Colonic mucosa (tissue), 4 donors: ENCODE measurements around the gene NR2E1. TPM values are rescaled to one million over a fixed set of nuclear protein-coding genes. Genes with fewer than 3 reads are reported as not detected.

Experiments
- DNase-seq: peaks from one replicate; pipeline ENCODE4 v3.0.0-alpha.2; 2020
- H3K27ac ChIP-seq: fragments of 200-600 bp; one replicate; pipeline ENCODE4 v1.8.0; 2021
- H3K27me3 ChIP-seq: fragments of 200-600 bp; one replicate; pipeline ENCODE4 v1.8.0; 2021
- H3K36me3 ChIP-seq: fragments of 200-600 bp; one replicate; pipeline ENCODE4 v1.8.0; 2021
- H3K4me1 ChIP-seq: fragments of 200-600 bp; one replicate; pipeline ENCODE4 v1.8.0; 2021; ENCODE audit warnings: mild to moderate bottlenecking
- H3K4me3 ChIP-seq: fragments of 200-600 bp; one replicate; pipeline ENCODE4 v1.8.0; 2021
- H3K9ac ChIP-seq, 2 donors: one replicate each; pipeline ENCODE4 v1.7.0; 2013; ENCODE audit warnings: control low read depth in 2 of 2, low read depth in 2 of 2, low read length in 2 of 2
- H3K9me3 ChIP-seq: fragments of 200-600 bp; one replicate; pipeline ENCODE4 v1.8.0; 2021
- CTCF ChIP-seq: fragments of 200-600 bp; IDR thresholded peaks from one replicate; pipeline ENCODE4 v1.8.0; 2022; ENCODE audit warnings: antibody characterized with exemption, mild to moderate bottlenecking
- intact Hi-C: fragments of 100-400 bp; cut with DNase I; formaldehyde crosslinking; loops from one replicate; pipeline ENCODE4 v1.14.1; 2022
- total RNA-seq, 2 donors: library from RNA; stranded (reverse); fragmentation: NEBNext Ultra II Directional in 1 of 2; extraction: Animal tissue kit (Norgen Biotek cat#: 25700) in 1 of 2; gene quantifications; one replicate each; pipeline ENCODE4 v1.2.1, GENCODE V29; 2021
- donor health status: healthy.
- donor health status: DM: no; HTN: no; CAD: no.
- donor health status: DM: no; HTN: no; CAD: no.

Gene NR2E1
- total RNA-seq: not detected

- peaks cover 99% of the 10 kb centered on the region for H3K27me3 ChIP-seq
- intact Hi-C loops: loop anchor here (5.0 kb wide), 1 partner anchor 54 kb away; no protein-coding TSS in a partner anchor
- H3K9me3 ChIP-seq: no peaks in the 10 kb centered on the region
- peaks cover 19% of the 10 kb centered on the region for H3K4me1 ChIP-seq
- no peak within 1 kb of the TSS for H3K9ac ChIP-seq
- DNase-seq: no peak
- no peak for TF ChIP-seq CTCF
- H3K4me3 ChIP-seq: no peak within 1 kb of the TSS
- no peaks in the 10 kb centered on the region for H3K36me3 ChIP-seq
- H3K27ac ChIP-seq: no peak within 1 kb of the TSS
Measured at GRCh38 chr6:108165714-108166663, at the start of gene NR2E1. NR2E1 (plus strand) TSS chr6:108166022; CDS start chr6:108166766, 744 bp downstream.

GRCh38 chr6:108116546-108117426, 49.0 kb upstream of the NR2E1 start:
- intact Hi-C loops: loop anchor here (10.0 kb wide), 1 partner anchor 378 kb away; no protein-coding TSS in a partner anchor
- H3K27ac ChIP-seq: no peak overlapping the region
- H3K9me3 ChIP-seq: no peaks in the 10 kb centered on the region
- no peak for TF ChIP-seq CTCF
- DNase-seq: no peak
- H3K36me3 ChIP-seq: no peaks in the 10 kb centered on the region
- no peak overlapping the region for H3K9ac ChIP-seq
- H3K27me3 ChIP-seq: peaks cover 70% of the 10 kb centered on the region
- peaks cover 26% of the 10 kb centered on the region for H3K4me1 ChIP-seq
- H3K4me3 ChIP-seq: peak overlapping the region; percentile 47

- intact Hi-C loops: loop anchor here (10.0 kb wide), 1 partner anchor 377 kb away; no protein-coding TSS in a partner anchor
- Histone ChIP-seq H3K9ac (peak overlapping the region in 1 of 2 donors; percentile 66), H3K9me3 (no peaks in the 10 kb centered on the region), H3K4me1 (peaks cover 26% of the 10 kb centered on the region), H3K36me3 (no peaks in the 10 kb centered on the region), H3K4me3 (peak overlapping the region; percentile 47), H3K27ac (no peak overlapping the region), H3K27me3 (peaks cover 72% of the 10 kb centered on the region)
- TF ChIP-seq CTCF: no peak
- no peak for DNase-seq
Measured at GRCh38 chr6:108117427-108118358, 48.1 kb upstream of the NR2E1 start.

GRCh38 chr6:108118359-108118724, 47.5 kb upstream of the NR2E1 start:
- H3K27me3 ChIP-seq: peaks cover 76% of the 10 kb centered on the region
- peak overlapping the region; percentile 47 for H3K4me3 ChIP-seq
- H3K27ac ChIP-seq: no peak overlapping the region
- intact Hi-C loops: loop anchor here (10.0 kb wide), 1 partner anchor 376 kb away; no protein-coding TSS in a partner anchor
- no peak for TF ChIP-seq CTCF
- peak overlapping the region in 1 of 2 donors; percentile 66 for H3K9ac ChIP-seq
- H3K9me3 ChIP-seq: no peaks in the 10 kb centered on the region
- no peaks in the 10 kb centered on the region for H3K36me3 ChIP-seq
- H3K4me1 ChIP-seq: peaks cover 26% of the 10 kb centered on the region
- no peak for DNase-seq
